Muscle of arm (tissue), 12 donors: ENCODE measurements around the gene CAMKMT. TPM values are rescaled to one million over a fixed set of nuclear protein-coding genes. Genes with fewer than 3 reads are reported as not detected.
"Not testable (repeated sequence)": the region's sequence is repeated elsewhere in the genome, so short reads cannot be mapped to it uniquely, and the experiment has no call there.

Experiments
- DNase-seq: peaks from one replicate; pipeline ENCODE4 v3.0.0-alpha.2; 2013
- polyA plus RNA-seq, 12 donors: library from polyadenylated mRNA; unstranded; fragments of 120-200 nt; gene quantifications; one replicate each; pipeline ENCODE4 v1.2.1, GENCODE V29; 2013; ENCODE audit not compliant: insufficient read length in 12 of 12

The CAMKMT gene
- polyA plus RNA-seq, 12 donors: 4.0 to 8.7 (median 6.5) TPM; not detected in 1

DNA sequence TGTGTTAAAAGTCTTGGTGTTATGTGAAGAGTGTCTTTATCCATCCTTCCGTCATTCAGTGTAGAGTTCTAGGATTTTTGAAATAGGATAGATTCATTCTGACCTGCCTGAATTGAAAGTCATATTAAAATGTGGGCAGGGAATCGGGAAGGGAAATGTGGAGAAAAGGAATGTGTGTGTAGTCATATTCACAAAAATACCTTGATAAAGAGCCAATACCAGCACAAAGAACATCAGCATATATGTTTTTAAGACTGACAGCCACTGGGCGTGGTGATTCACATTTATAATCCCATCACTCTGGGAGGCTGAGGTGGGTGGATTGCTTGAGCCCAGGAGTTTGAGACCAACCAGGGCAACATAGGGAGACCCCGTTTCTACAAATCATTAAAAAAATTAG, 188.1 kb downstream of the CAMKMT start:
- no peak for DNase-seq

GRCh38 chr2:44550561-44550960, 188.8 kb downstream of the CAMKMT start:
- no peak for DNase-seq

- no peak for DNase-seq
Measured at GRCh38 chr2:44551497-44551896, 189.8 kb downstream of the CAMKMT start.

GRCh38 chr2:44553456-44553855, 191.7 kb downstream of the CAMKMT start:
- DNase-seq: no peak

- DNase-seq: no peak
Measured at GRCh38 chr2:44555700-44556099, 194.0 kb downstream of the CAMKMT start.

DNA sequence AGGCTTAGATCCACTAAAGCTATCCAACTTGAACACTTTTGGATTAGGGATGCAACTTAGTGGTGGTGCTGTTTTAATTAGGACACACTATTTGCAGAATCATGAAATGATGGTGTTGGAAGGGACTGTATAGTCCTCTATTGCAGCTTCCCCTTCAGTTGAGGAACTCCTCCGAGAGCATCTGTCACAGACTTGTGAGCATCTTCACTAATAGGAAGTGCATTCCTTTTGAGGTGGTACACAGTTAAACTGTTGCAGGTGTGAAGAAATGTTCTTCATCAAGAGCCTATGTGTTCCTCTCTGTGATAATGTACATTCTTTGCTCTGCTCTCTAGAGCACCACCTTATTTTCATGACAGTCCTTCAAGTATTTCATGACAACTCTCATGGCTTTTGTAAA, 197.4 kb downstream of the CAMKMT start:
- no peak for DNase-seq

- DNase-seq: no peak
Measured at GRCh38 chr2:44560352-44560751, 198.6 kb downstream of the CAMKMT start.

- DNase-seq: no peak
Measured at GRCh38 chr2:44560941-44561340, 199.2 kb downstream of the CAMKMT start.

DNA sequence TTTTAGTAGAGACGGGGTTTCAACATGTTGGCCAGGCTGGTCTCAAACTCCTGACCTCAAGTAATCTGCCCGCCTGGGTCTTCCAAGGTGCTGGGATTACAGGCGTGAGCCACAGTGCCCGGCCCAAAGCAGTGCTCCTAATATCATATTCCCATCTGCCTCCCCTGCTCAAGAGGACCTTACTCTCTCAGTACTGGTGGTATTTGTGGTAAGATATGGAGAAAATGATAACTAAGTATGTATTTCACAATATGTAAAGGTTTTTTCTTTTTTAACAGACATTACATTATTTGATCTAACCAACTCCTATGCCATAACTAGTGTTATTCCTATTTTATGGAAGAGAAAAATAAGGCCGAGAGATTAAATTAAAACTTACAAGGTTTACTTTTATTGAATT, 201.0 kb downstream of the CAMKMT start:
- no peak for DNase-seq

DNA sequence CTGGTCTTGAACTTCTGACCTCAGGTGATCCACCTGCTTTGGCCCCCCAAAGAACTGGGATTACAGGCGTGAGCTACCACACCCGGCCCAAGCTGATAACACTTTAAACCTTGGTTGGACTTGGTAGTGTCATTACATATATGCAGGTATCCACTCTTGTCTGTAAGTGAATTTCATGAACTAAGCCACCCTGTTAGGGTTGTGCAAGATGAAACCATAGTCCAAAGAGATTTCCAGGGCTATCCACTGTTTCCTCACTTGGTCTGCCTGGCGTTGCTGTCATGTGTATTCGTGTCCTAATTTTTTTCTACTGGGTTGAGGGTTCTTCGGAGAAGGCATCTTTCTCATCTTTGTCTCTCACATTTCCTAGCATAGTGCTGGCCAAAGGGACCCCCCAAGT, 203.0 kb downstream of the CAMKMT start:
- DNase-seq: no peak

DNA sequence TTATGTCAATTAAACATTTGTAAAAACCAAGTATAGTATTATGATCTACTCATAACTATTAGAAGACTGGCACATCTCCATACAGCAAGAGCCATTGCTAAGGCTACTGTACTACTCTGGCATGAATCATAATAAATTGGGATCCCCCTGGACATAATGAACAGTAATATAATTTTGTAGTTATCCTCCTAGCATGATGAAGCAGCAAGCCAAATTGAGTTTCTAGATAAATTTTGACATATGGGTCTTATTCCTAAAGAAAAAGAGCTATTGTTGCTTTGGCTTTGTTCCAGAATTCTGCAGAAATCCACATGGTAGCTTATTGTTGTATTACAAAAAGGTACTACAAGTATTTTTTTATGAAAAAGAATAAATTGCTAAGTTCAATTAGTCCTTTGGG, 204.3 kb downstream of the CAMKMT start:
- DNase-seq: no peak

GRCh38 chr2:44569491-44569890, 207.7 kb downstream of the CAMKMT start:
- DNase-seq: no peak

- no peak for DNase-seq
Measured at GRCh38 chr2:44570271-44570670, 208.5 kb downstream of the CAMKMT start.

- DNase-seq: no peak
Measured at GRCh38 chr2:44570777-44571176, 209.0 kb downstream of the CAMKMT start.

- DNase-seq: no peak
Measured at GRCh38 chr2:44572196-44572900, 210.6 kb downstream of the CAMKMT start.

- DNase-seq: no peak
Measured at GRCh38 chr2:44573996-44574395, 212.2 kb downstream of the CAMKMT start.

GRCh38 chr2:44578471-44579093, 216.8 kb downstream of the CAMKMT start:
- no peak for DNase-seq

DNA sequence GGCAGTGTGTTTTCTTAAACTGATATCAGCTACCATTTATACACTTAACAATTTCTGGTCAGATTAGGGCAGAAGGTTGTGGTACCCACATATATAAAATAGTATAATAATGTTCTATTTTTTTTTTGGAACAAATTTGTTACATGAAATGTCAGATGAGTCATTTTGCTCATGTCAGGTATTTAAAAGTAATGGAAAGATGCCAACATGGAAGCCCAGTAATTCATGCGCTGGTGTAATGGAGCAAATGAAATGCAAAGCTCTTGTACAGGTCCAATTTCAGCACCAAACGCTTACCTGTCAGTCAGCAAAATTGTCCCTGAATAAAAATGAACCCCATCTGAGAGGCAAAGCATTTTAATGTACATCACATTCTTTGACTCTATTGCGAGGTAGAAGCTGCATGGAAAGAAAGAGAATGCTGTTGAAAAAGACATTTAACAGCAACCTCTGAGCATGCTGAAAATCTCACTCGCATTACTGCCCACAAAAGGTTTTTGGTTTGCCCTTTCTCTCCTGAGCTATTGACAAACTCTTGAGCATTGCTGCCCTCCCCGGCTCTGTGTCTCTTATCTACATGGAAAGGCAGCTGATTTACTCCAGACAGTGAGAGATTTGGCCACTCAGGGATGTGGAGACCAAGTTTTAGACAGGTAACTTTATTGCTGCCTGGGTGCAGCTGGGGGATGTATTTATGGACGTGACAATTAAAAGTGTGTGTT, 217.5 kb downstream of the CAMKMT start:
- no peak for DNase-seq

- DNase-seq: no peak
Measured at GRCh38 chr2:44579837-44580230, 218.1 kb downstream of the CAMKMT start.

DNA sequence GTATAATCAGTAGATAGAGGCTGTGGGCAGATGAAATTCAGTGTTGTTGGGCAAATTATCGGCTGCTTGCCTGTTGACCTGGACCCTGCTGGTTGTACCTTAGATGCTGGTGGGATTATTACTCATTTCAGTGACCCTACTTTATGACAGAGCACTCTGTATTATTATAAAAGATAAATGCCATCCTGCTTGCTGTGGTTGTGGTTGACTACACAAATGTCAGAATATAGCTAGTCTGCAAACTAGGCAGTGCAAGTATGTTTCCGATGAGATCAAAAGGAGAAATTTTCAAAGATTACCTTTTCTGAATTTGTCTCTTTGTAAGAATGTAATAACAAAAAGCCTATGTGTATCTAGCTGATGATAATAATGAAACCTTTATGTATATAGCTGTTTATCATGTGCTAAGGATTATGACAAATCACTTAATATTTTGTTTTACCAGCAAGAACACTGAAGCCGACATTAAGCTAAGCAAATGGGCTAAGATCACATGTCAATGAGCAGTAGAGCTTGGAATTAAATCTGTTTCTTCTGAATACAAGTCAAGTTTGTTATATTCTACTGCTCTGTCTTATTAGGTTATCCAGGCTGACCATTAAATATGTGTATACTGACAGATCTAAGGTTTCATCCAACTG, 219.2 kb downstream of the CAMKMT start:
- no peak for DNase-seq

DNA sequence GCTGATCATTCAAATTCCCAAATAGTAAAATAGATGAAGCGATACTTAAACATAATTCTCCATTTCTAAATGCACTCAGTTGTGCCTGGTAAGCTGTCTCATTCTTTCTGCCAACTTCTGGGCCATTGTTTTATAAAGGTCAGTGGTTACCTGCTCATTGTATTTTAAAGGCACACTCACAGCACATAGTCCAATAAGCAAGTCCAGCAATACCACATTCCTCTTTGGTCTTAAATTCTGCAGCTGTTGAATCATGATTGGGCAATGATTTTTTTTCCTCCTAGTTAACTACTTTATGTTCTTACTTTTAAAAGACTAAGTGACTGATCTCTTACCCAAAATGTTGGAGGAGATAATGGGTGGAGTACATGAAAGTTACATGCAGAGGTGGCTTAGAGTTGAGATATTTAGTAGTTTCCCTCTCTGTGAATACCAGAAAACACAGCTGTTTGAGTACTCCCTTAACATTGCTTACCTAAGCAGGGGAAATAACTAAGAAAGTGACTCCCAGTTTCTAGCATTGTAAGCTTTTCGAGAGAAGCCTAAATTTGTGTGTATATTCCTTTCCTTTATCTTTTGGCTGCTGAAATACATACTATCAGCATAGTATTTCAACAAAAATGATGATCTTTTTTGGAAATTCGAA, 220.7 kb downstream of the CAMKMT start:
- DNase-seq: no peak

GRCh38 chr2:44595615-44596014, 233.9 kb downstream of the CAMKMT start:
- not testable (repeated sequence) for DNase-seq
